NCI-H2107 treated with DMSO at 0.1 percent for 48 hours (cell line): ENCODE data around the gene PITPNC1.
"Not testable (repeated sequence)": the region's sequence is repeated elsewhere in the genome, so short reads cannot be mapped to it uniquely, and the experiment has no call there.

Source experiments
- DNase-seq: peaks from one replicate; lab custom pipeline; 2025; ENCODE audit not compliant: unreplicated experiment; lab: John Stamatoyannopoulos, UW

The PITPNC1 gene

GRCh38 chr17:67481808-67482207 is 104.7 kb downstream of the PITPNC1 start:
- no peak for DNase-seq

- no peak for DNase-seq
Observed at GRCh38 chr17:67482764-67483163, 105.7 kb downstream of the PITPNC1 start.

- DNase-seq, result no peak
Observed at GRCh38 chr17:67484261-67484660, 107.2 kb downstream of the PITPNC1 start.

GRCh38 chr17:67485666-67486065 is 108.6 kb downstream of the PITPNC1 start:
- DNase-seq, result no peak

- DNase-seq, result no peak
Observed at GRCh38 chr17:67487506-67487905, 110.4 kb downstream of the PITPNC1 start.

- DNase-seq, result no peak
Observed at GRCh38 chr17:67488161-67488560, 111.1 kb downstream of the PITPNC1 start.

GRCh38 chr17:67488768-67489167 is 111.7 kb downstream of the PITPNC1 start:
- DNase-seq, result no peak

- DNase-seq, result no peak
Observed at GRCh38 chr17:67489273-67489672, 112.2 kb downstream of the PITPNC1 start.

GRCh38 chr17:67490471-67490870 is 113.4 kb downstream of the PITPNC1 start:
- DNase-seq, result no peak

- no peak for DNase-seq
Observed at GRCh38 chr17:67491009-67491680, 114.1 kb downstream of the PITPNC1 start.

- no peak for DNase-seq
Observed at GRCh38 chr17:67491681-67492024, 114.6 kb downstream of the PITPNC1 start.

- DNase-seq, result no peak
Observed at GRCh38 chr17:67492251-67492740, 115.2 kb downstream of the PITPNC1 start.

- no peak for DNase-seq
Observed at GRCh38 chr17:67492824-67493517, 115.9 kb downstream of the PITPNC1 start.

- DNase-seq, result no peak
Observed at GRCh38 chr17:67493812-67494211, 116.7 kb downstream of the PITPNC1 start.

- not testable (repeated sequence) for DNase-seq
Observed at GRCh38 chr17:67495534-67495933, 118.5 kb downstream of the PITPNC1 start.

- no peak for DNase-seq
Observed at GRCh38 chr17:67496286-67496685, 119.2 kb downstream of the PITPNC1 start.

GRCh38 chr17:67499685-67500084 is 122.6 kb downstream of the PITPNC1 start:
- no peak for DNase-seq

- no peak for DNase-seq
Observed at GRCh38 chr17:67500261-67500660, 123.2 kb downstream of the PITPNC1 start.

- no peak for DNase-seq
Observed at GRCh38 chr17:67500677-67501300, 123.7 kb downstream of the PITPNC1 start.

- DNase-seq, result no peak
Observed at GRCh38 chr17:67502151-67502550, 125.1 kb downstream of the PITPNC1 start.

GRCh38 chr17:67503184-67503583 is 126.1 kb downstream of the PITPNC1 start:
- no peak for DNase-seq

GRCh38 chr17:67503739-67504138 is 126.7 kb downstream of the PITPNC1 start:
- no peak for DNase-seq
